G401.6 (cell line): ENCODE measurements around the gene EIF2S1.
A peak's percentile ranks its signal among the peaks of the same experiment; 100 is the strongest.
"Not testable (repeated sequence)": the region's sequence is repeated elsewhere in the genome, so short reads cannot be mapped to it uniquely, and the experiment has no call there.

Source experiments
- FAIRE-seq: peaks from 2 replicates; lab custom pipeline; 2012; peaks lifted over from hg19 to GRCh38; lab: Jason Lieb, UNC

The EIF2S1 gene

DNA sequence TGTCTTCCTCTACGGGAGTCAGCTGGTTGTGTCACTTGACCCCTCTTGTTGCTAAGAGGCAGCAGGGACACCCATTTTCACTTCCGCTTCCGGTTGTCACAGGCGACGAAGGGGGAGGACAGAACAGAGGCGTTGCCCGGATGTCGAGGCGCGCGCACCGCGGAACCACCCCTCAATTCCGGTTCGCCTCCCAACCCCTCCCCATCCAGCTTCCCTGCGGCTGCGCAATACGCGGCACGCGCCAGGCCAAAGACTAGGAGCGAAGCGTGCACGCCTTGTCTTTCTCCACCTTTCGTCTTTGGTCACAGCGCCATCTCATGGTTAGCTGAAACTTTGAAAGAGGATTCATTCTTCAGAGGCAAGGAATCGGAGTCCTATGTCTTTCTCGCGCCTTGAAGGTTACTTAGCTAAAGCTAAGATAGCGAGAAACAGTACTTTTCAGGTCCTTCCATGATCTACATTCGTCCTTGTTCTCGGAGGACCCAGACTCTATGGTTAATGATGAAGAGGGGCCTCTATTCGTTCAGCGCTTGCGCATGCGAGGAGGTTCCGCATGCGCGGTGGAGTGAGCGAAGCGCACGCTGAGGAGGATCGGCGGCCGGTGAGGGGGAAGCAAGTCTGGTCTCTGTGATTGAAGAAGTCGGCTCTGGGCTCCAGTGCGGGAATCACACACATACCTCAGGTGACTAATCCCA lies at the start of gene EIF2S1, which contains the start of gene ATP6V1D:
Gene EIF2S1 (plus strand): TSS at position 554 of the 695 bp plus-strand sequence. CDS start 4,440 bp downstream, outside the sequence.
Gene ATP6V1D (minus strand): TSS at position 30 of the 695 bp plus-strand sequence. CDS start 106 bp downstream, outside the sequence.
- FAIRE-seq: peak; percentile 99

DNA sequence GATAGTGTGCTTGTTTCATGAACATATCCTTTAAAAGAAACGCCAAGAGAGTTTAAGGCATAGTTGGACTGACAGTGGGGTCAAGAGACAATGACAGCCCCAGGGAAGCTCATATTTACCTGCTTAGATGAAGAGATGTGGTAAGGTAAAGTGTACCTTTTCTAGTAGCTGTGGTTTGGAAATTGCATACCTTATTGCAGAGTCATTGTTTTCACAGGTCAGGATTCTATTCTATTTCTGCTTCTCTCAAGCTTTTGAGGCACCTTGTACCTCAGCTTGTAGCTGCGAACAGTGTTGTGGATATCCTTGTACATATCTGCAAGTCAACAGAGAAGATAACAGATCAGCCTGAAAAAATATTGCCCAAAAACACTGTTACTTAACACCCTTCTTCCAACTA lies 48.3 kb upstream of the EIF2S1 start:
- FAIRE-seq: no peak

DNA sequence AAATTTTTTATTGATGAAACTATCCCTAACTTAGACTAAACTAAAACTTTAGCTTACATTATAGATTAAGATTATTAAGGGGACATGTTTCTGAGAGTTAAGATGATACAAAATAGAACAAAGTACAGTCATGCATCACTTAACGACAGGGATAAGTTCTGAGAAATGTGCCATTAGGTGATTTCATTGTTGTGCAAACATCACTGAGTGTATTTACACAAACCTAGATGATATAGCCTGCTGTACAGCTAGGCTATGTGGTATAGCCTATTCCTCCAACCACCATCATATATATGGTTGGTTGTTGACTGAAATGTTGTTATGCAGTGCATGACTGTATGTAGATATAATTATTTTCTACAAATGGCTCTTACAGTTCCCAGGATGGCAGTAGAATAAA lies 47.0 kb upstream of the EIF2S1 start:
- no peak for FAIRE-seq

DNA sequence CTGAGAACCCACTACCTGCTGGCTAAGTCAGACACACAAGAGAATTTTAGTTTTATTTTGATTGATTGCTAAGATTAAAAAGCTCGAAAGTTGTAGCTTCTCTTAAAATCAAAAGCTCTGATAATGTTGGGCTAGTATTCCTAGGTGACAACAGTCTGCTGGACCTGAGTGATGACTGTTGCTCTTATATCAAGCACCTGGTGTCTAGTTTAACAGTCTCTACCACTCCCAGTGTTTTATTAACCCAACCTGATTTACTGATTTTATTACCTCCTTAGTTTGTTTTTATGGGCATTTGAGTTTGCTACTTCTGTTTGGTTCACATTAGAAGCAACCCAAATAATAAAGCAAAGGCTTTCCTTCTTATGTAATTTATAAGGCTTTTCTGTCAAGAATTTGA lies 42.3 kb upstream of the EIF2S1 start:
- FAIRE-seq: no peak

DNA sequence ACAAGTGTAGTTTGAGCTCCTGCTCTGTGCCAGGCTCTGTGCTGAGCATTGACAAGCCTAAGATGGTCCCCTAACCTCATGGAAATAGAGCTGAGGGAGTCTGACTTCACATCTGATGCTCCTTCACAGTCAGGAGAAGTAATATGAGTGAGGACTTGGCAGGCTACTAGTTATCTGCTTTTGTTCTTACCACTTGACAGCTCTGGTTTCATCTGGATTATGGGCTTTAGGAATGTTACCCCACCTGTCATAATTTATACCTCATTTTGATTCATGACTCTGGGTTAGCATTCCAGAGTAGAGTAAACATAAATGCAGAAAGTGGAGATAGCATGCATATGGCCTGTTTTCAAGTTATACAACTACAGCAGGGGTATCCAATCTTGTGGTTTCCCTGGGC lies 41.0 kb upstream of the EIF2S1 start:
- FAIRE-seq: no peak

DNA sequence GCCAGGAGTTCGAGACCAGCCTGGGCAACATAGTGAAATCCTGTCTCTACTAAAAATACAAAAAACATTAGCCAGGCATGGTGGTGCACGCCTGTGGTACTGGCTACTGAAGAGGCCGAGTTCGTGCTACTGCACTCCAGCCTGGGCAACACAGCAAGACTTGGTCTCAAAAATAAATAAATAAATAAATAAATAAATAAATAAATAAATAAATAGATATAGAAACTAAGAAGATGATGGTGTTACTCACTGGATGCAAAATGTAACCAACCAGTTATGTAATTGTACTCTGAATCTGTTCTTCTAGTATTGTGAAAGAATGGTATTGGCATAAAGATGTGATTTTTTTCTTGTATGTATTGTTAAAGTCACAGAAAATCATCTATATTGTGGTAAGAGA lies 30.5 kb upstream of the EIF2S1 start:
- not testable (repeated sequence) for FAIRE-seq

DNA sequence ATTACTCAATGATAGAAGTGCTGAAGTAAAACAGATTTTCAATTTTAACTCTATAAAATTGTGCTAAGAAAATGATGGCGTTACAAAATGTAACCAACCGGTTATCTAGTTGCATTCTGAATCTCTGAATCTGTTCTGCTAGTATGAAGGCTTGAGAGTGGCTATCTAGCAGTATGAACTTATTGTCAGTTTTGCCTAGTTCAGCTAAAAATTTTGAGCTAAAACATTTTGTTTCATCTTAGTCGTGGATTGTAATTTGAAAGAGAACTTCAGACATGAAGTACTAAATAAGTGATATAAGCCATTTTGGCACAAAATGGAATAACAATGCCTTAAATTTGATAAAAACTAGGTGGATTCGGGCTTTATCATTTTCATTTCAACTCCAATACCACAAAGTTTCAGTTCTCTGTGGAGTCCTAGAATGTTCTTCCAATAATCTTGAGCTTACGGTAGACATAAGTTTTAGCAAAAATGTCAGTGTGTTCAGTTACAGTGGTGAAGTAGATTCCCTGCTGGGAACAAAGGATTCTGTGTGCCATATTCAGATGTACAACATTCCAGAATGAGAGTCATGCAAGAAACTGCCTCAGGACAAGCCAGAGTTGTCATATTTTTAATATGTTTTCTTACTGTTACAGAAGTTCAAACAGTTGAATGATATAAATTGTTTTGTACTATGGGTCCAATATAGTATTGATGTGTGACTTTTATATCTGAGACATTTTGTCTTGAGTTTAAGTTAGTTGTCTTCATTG lies 28.6 kb upstream of the EIF2S1 start:
- no peak for FAIRE-seq

DNA sequence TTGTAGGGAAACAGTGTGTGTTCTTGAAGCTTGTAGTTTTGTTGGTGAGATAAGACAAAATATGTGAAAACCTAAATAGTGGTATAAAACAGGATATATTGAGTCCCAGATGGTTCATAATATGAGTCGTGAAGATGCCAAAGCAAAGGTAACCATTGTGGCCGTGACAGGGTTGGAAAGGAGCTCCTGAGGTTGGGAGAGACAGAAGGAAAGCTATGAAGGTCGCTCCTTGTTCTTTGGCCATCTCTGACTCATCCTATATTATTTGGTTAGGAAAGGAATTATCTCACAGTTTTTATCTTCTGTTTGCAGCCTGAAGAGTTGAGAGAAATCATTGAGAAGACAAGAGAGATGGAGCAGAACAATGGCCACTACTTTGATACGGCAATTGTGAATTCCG lies 27.7 kb upstream of the EIF2S1 start:
- no peak for FAIRE-seq

DNA sequence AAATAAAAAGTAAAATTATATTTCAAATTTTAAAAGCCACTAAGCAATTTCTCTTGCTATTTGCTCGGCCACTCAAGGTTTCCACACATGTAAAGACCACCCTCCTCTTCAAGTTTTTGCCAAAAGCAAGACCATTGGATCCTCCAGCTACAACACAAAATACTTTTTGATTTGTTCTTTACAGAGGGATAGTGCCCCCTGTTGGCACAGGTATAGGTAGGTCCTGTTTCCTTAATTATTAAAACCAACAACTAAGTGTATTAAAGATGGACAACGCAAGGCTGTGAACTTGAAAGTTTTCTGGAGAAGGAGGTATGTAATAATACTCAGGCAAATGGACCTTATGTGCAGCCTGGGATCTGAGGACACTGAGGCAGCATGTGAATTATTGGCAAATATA lies 24.3 kb upstream of the EIF2S1 start:
- peak; percentile 42 for FAIRE-seq

DNA sequence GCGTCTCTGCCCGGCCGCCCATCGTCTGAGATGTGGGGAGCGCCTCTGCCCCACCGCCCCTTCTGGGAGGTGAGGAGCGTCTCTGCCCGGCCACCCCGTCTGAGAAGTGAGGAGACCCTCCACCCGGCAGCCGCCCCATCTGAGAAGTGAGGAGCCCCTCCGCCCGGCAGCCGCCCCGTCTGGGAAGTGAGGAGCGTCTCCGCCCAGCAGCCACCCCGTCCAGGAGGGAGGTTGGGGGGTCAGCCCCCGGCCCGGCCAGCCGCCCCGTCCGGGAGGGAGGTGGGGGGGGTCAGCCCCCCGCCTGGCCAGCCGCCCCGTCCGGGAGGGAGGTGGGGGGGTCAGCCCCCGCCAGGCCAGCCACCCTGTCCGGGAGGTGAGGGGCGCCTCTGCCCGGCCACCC lies 18.9 kb upstream of the EIF2S1 start:
- not testable (repeated sequence) for FAIRE-seq

DNA sequence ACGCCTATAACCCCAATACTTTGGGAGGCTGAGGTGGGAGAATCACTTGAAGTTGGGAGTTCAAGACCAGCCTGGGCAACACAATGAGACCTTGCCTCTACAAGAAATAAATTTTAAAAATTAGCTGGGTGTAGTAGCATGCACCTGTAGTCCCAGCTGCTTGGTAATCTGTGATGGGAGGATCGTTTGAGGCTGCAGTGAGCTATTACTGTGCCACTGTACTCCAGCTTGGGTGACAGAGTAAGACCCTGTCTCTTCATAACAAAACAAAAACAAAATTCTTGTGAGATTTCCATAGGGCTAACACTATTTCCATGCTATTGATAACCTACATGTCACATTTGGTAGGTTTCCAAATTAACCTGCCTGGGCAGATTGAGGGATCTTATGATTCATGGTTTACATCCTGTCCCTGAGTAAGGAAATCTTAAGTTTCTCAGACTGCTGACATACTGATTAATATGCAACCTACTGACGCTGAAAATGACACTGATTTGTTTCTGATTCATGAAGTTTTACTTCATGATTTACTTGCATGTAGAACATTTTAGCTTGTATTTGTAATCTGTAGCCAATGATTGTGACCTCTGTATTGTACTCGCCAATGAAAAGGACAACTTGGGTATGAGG lies 16.4 kb upstream of the EIF2S1 start:
- no peak for FAIRE-seq

DNA sequence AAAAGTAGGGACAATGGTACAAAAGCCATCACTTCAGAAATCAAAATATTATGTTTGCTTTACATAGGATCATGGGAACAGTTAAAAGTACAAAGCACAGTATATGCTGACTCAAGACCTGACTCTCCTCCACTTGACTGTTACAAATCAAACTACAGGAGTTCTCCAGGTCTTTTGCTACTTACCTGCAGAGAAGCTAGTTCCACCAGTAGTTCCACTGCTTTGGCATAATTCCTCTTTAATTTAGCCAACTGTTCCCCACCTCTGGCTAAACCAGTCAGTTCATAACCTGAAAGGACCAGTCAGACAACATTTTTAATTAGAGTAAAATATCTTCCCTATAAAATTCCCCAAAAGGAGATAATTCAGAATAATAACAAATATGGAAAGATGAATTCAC lies 14.5 kb upstream of the EIF2S1 start:
- FAIRE-seq: no peak

DNA sequence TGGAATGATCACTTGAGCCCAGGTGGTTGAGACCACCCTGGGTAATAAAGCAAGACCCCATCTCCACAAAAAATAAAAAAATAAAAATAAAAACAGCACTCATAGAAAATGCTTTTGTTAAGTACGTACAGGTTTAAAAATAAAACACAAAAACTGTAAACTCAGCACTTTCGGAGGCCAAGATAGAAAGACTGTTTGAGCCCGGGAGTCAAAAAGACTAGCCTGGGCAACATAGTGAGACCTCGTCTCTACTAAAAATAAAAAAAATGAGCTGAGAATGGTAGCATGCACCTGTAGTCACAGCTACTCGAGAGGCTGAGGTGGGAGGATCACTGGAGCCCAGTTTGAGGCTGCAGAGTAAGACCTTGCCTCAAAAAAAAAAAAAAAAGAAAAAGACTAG lies 8.1 kb upstream of the EIF2S1 start:
- no peak for FAIRE-seq

DNA sequence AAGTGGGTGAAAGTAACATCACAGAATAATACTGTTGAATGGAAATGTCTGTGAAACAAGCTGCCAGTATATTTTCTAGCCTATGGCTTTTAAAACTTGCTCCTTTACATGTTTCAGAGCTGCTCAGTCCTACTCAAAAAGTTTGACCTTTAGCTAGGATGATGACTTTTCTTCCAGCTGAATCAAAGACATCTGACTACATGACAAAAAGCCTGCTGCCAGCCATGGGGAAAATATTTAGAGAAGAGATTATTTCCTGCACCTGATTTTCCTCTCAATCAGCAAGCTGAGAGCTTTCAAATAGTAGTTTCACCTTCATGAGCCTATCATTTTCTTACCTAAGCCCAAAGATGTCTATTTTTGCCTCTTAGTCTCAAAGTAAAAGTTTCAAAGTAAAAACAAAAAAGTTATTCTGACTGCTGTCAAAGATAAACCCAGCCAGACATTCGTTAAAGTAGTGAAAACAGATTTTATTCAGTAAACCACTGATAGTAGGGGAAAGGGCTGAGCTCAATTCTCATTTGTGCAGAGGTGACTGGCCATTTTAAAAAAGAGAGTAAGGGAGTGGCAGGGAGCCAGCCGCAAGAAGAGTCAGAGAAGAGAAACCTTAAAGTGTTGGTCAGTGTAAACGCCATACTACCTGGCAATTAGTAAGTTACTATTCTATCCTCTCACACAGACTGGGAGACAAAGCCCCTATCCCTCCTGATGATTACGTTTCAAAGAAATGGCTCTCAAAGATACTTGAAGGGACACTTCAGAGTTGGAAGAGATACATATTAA lies 2.8 kb upstream of the EIF2S1 start:
- no peak for FAIRE-seq

DNA sequence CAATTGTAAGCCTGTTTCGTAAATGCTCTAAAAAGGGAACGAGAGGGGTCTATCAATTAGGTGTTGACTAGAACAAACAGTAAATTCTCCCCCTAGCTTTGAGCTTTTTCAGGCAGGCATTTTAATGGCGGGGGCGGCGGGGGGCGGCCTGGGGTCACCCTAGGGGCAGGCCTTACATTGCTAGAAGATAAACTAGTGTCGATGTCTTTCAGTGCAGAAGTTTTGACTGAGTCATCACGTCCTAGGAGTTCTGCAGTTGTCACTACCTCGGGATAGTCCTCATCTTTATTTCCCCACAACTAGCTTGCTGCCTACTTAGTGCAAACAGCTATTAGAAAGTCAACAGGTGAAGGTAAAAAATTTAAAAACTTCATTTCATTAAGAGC lies 2.2 kb upstream of the EIF2S1 start:
- FAIRE-seq: no peak

DNA sequence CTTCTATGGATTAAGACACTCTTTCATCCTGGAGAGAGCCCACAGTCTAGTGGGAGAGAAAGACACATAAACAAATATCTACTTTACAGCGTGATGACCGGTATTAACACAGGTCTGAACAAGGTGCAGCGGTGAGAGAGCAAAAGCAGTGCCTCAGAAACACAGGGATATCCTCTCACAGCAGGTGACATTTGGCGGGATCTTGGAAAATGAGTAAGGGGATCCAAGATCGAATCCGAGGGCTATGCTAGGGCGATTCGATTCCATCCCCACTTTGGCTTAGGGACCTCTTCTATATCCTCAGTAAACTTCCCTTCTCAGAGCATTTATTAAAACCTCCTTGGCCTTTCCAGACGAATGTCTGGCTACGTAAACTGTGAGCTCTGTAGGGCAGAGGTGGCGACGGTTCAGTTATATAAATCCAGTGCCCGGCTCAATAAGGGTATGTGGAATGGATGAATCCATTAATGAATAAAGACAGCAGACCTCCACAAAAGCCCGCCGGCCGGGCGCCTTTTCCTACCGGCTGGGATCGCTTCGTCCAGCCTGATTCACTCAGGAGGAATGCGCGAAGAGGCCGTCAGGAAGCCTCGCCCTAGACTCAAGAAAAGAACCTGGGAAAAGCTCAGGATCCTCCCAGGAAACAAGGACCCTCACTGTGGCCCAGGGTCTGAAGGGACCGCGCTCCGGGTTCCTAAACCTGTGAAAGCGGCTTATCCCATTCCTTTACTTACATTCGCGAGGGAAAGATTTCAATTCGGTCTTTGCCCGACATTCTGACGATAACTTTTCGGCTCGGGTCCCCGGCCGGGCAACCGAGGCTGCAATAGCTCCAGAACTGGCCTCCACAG lies 979 bp upstream of the EIF2S1 start:
- no peak for FAIRE-seq

DNA sequence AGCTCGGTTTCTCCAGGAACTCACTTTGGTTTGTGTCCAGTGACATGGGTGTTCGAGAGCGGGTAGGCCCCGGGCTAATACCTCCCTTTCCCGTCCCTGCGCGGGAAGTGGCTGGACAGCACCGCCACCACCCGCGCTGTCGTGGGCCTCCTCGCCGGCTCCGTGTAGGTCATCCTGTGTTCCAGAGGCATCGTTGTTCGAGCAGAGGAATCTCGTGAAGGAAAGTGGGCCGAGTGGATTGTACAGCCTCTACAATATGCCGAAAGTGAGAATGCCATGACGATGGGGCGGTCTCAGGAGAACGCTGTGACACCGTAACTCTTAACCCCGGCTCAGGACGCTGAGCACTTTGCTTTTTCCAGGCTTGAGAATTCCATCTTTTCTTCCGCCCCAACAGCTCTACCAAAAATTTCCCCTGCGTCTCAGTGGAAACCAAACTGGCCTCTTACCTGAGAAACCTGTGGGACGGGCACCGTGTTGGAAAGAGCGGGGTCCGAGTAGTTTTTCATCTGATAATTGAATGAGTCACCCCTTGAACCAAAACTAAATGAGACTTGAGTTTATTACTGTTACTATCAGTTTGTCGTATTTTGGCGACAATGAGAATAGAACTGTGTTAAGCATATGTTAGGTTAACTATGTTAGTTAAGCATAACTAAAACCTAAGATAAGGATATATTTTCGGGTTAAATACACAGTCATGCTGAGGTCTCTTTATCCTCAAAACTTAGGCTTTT lies 510 bp downstream of the EIF2S1 start:
- no peak for FAIRE-seq

DNA sequence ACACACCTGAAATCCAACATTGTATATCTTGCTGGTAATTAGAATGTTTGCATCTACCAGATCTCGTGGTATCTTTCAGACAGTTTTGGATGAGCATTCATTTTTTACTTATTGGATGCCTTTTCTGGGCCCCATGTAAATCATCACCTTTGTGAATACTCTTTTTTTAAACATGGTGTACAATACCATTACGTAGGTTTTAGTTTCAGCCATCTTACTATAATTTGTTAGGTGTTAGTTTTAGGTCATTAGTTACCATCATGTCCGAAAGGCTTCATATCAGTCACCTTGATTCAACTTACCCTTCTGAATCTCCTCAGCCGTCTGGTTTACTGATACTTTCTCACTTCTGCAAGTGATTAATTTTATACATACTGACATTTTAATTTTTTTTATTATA lies 5.3 kb downstream of the EIF2S1 start:
- no peak for FAIRE-seq

DNA sequence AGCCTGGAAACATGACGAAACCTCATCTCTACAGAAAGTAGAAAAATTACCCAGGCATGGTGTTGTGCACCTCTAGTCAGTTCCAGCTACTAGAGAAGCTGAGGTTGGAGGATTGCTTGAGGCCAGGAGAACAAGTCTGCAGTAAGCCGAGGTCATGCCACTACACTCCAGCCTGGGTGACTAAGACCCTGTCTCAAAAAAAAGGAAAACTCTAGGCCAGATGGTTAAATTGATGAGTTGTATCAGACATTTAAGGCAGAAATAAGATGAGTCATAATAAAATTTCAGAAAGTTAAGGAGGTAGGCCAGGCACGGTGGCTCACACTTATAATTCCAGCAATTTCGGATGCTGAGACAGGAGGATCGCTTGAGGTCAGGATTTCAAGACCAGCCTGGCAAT lies 10.7 kb downstream of the EIF2S1 start:
- FAIRE-seq: no peak

DNA sequence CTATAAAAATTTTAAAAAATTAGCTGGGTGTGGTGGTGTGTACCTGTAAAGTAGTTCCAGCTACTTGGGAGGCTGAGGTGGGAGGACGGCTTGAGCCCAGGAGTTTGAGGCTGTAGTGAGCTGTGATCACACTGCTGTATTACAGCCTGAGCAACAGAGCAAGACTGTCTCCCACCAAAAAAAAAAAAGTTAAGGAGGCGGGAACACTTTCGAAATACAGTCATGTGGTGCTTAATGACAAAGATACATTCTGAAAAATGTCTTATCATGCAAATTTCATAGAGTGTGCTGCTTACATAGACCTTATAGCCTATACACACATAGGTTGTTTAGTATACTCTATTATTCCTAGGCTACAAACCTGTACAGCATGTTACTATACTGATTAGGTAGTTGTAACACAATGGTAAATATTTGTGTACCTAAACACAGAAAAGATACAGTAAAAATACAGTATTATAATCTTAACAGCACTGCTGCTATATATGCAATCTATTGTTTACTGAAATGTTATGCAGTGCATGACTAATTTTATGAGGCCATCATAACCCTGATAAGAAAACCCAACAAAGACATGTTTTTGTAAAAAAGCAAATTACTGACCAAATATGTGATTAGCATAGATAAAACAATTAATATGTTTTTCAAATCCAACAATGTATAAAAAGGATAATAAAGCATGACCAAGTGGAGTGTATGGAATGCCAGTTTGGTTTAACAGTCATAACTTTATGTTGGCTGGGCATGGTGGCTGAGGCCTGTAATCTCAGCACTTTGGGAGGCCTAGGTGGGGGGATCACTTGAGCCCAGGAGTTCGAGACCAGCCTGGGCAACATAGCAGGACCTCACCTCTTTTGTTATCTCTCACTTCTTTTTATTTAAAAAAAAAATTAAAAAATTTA lies 11.4 kb downstream of the EIF2S1 start:
- FAIRE-seq: no peak
